ENCODE results near the gene LRRC32.
"Not testable (repeated sequence)": the region's sequence is repeated elsewhere in the genome, so short reads cannot be mapped to it uniquely, and the experiment has no call there.

The LRRC32 gene

DNA sequence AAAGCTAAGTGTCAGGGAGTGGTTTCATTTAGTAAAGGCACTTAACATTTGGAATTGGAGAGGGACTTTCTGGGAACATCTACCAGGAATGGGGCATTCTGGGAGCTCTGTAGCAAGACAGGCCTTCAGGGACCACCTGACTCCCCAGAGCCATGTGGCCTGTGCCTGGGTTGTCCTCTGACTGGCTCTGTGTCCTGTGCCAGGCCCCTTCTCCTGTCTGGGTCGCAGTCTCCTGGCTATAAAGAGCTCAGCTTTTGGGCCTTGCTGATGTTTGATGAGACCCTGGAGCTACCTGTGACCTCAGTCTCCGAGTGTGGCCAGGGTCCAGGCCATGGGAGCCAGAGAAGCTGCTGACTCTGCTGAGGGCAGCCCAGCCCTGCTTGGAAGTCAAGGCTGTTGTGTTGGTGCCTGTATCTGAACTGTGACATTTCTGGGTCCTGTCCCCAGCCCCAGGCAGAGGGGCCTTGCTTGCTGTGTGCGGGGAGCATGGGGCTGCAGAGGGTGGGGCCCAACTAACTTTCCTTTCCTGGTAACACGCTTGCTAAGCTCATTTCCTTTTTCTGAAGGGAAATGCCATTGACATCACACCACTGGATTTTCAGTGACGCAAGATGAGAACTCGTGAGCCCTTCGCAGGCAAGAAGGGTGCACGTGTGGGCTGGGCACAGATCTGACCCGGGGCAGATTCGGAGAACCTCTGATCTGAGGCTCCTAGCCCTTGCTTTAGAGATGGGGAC lies 41.3 kb downstream of the LRRC32 start:
- no peak for DNase-seq (ENCODE audit: low read depth, low spot score)

DNA sequence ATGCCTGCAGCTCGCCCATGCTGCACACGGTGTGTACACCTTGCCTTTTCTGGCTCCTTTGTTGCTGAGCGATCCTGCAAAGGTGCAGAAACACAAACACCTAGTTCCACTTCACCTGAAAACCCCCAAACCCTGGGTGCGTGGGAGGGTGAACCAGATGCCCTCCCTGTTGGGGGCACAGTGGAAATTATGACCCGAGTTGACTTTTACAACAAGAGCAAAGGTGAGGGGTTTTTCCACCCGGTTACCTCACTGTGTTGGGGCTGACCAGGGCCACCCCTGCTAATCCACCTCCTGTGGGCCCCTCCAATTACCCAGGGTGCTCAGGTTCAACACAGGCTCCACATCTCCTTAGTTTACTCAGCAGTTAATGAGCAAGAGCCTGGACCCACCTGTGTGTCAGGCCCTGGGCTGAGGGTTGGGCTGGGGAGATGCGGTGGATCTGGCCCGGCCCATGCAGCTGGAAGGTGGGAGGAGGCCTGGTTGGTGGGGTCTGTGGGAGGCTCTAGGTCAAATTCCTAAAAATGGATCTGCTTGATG lies 42.1 kb downstream of the LRRC32 start:
- DNase-seq (ENCODE audit: low read depth, low spot score): no peak

DNA sequence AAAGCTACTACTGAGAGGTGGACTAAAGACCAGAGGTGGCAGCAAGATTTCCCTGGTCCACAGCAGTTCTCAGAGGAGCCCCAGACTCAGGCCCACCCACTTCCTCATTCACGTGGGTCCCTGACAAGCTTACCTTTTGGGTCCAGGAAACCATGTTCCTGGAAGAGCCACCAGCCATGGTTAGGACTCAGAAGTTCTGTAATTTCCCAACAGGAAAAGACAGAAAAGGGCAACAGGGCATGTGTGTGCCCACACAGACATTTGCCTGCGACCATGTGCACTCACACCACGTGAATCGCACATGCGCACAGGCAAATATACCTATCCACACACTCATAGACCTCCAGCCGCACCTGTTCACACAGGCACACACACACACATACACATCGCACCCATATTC lies 42.9 kb downstream of the LRRC32 start:
- DNase-seq (ENCODE audit: low read depth, low spot score): no peak

DNA sequence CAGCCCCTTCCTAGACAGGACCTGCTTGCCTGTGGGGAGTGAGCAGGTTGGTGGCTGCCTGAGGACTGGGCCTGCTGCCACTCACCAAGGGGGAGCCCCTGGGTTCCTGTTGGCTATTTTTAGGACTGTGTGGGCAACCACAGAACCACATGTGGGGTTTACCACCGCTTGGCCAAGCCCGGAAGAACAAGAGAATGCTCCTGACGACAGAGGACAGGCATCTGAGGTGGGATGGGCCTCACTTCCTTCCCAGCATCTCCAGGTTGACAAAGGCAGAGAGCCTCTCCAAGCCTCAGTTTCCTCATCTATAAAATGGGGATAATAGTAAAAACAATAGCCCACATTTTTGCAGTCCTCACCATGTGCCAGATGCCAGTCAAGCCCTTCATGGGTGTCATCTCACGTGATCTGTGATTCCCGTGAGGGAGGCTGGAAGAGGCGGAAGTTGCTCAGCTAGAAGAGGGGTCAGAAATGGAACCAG lies 43.6 kb downstream of the LRRC32 start:
- DNase-seq (ENCODE audit: low read depth, low spot score): no peak

DNA sequence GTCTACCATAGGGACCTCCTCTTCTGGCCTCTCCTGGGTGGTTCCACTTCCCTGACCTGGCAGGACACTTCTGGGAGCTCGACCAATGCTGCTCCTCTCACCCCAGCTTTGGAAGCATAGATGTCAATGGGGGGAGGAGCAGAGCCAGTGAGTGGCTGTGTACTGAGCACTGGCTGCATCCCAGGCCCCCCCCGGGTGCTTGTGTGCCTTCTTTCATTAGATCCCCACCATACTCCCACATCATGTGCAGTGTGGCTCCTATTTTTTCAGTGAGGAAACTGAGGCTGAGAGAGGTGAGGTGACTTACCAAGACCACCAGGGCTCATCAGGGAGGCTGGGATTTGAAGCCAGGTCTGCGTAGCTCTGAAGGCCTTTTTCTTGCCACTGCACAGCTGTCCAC lies 44.3 kb downstream of the LRRC32 start:
- DNase-seq (ENCODE audit: low read depth, low spot score): no peak

DNA sequence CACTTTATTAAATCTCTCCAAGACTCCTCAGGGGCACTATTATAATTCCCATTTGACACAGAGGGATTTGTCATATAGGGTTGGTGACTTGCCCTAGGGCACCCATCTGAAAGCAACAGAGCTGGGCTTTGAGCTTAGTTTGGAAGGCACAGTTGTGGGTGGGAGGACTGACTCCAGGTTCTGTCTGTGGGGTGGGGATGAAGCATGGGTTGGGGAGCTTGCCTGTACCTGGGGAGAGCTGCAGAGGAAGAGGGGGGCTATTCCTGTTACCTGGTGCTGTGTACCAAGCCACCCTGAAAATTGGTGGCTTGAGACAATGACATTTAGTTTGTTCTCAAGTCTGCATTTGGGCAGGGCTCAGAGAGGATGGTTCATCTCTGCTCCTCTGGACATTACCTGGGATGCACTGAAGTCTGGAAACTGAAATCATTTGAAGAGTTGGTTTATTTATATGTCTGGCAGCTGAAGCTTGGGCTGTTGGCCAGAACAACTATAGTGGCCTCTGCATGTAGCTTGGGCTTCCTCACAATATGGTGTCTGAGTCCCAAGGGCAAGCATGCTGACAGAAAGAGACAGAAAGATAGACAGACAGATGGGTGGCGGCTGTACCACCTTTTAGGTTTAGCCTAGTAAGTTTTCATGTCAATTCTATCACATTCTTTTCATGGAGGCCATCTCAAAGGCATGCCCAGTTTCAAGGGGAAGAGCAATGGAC lies 44.9 kb downstream of the LRRC32 start:
- no peak for DNase-seq (ENCODE audit: low read depth, low spot score)

DNA sequence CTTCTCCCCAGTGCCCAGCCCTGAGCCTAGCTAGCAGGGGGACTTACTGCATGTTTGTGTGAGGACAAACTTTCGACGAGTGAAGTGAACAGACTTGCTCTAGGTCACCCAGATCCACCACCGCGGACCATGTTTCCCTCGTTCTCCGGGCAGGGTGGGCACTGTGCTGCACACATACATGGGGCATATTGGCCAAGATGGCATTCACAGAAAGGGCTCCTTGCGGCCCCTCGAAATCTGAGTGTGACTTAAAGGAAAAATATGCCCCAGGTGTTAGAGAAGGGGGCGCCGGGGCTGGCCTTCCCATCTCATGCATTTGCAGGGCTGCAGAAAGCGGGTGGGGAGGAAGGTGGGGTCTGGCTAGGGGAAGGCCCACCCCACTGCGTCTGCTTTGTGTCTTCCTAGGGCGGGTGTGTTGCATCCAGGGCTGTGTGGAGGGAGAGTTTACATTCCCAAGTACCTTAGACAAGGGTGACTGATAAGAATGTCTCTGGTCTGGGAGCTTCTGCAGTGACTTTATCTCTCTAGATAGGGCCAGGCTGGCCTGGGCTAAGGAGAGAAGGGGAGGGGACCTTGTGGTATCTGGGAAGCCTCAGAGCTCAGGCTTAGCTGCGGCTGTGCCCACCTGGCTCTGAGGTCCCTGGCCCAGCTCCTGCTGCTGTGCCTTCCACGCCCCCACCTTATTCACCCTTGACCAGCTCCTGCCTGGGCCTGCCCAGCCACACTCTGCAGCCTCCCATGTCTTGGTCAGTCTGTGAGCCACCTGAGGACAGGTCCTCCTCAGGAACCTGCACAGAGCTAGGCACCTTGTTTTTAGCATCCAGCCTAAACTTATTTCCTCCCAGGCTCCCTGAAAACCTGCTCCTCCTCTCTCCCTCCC lies 45.8 kb downstream of the LRRC32 start:
- DNase-seq (ENCODE audit: low read depth, low spot score): no peak

DNA sequence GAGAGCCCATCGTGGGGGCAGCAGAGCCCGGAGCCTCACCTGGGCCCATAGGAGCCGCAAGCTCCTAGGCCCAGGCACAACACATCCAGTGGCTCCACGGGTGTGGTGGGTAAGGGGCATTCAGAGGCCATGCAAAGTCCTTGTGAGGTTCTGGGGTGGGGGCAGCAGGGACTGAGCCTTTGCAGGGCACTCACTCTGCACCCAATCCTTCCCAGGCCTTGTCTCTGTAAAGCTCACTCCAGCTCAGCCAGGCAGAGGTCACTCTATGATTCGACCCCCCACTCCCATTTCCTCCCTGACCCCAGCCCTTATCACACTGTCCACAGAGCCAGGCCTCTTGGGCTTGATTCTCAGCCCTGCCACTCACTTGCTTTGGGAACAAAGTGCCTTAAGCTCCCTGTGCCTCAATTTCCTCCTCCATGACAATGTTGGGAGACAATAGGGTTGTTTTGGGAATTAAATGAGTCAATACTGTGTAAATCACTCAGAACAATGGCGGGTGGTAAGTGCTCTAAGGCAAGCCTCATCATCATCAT lies 46.6 kb downstream of the LRRC32 start:
- DNase-seq (ENCODE audit: low read depth, low spot score): no peak

DNA sequence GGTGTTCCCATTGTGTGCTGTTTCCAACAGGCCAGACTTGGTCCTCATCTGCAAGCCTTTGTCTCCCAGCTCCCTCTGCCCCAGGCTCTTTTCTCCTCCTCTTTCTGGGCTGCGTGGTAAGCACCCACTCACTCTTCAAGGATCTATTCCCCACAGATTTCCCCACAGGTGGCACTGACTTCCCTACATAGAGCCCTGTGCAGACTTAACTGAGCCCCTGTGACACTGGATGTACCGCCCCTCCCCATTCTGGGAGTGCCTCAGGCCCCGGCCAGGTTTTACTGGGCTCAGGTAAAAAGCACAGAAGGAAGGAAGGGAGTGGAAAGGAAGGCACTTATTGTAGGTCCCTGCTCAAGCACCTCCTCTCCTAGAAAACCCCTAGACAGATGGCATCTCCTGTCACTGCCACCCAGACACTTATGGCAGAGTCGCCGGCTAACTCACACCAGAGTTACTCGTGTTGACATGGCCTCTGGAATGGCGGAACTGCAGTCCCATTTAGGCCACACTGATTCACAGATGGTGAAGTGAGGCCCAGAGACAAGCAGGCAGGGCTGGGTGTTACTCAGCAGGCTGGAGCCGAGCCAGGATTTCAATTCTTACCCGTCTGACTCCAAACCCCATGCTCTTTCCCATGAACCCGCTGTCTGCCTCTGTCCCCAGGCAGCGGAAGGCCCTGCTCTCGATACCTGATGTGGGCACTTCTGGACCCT lies 47.2 kb downstream of the LRRC32 start:
- no peak for DNase-seq (ENCODE audit: low read depth, low spot score)

DNA sequence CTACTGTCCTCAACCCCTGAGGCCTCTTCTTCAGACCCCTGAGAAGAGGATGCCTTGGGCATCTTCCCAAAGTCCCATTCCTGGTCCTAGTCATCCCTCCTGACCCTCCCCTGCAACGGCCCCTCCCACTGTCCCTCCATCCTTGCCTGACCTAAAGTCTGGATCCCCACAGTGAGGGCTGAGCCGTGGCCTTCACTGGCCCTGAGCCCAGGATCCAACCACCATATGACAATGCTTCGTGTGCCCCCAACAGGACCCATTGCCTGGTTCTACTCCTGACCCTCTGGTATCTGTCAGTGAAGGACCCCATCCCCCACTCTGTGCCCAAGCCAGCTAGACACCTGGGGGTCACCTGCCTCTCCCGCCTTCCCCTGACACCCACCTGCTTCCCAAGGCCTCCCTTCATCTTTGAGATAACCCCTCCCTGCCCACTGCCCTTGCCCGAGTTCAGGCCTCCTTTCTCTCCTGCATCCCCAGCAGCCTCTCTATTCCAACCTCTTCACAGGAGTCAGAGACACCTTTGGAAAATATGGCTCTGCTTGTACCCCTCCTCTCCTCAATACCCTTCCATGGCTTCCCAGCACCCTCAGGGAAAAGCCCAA lies 48.0 kb downstream of the LRRC32 start:
- DNase-seq (ENCODE audit: low read depth, low spot score): no peak

DNA sequence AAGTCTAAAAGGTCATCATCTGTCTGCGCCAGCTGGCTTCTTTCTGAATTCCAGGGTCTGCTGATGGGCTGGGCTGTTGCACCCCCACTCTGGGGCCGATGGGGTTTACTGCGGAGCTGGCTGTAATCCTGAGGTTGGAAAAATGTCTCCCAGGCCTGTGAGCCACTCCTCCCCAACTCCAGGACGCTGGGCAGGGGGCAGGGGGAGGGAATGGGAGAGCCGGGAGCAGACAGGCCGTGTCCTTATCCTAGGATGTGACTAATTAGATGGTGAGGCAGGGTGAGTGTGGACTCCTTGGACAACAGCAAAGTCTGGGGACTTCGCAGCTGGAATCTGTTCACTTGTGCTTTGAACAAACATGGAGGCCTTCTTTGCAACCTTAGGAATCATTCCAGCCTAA lies 48.7 kb downstream of the LRRC32 start:
- DNase-seq (ENCODE audit: low read depth, low spot score): no peak

DNA sequence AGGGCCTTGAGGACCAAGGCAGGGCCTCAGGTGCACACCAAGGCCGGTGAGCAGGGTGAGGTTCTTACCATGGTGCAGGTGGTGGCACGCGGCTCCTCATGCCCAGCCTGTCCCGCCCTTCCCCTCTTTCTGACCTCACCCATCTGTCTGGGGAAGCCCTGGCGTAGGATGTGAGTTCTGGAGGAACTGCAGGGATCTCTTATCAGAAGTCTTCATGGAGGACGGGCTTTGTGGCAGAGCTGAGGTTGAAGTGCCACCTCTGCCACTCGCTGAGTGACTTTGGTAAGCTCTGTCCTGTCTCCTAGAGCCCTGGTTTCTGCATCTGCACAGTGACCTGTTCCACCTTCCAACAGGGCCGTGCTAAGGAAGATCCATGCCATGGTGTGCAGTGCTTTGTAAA lies 49.1 kb downstream of the LRRC32 start:
- no peak for DNase-seq (ENCODE audit: low read depth, low spot score)

DNA sequence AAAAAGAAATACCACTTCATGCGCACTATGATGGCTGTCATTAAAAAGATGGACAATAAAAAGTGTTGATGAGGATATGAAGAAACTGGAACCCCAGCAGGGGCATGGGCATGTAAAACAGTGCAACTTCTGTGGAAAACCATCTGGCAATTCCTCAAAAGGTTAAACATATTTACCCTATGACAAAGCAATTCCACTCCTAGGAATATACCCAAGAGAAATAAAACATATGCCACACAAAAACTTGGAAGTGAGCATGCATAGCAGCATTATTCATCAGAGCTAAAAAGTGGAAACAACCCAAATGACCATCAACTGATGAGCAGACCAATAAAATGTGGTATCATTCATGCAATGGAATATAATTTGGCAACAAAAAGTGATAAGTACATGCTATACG lies 50.1 kb downstream of the LRRC32 start:
- no peak for DNase-seq (ENCODE audit: low read depth, low spot score)

DNA sequence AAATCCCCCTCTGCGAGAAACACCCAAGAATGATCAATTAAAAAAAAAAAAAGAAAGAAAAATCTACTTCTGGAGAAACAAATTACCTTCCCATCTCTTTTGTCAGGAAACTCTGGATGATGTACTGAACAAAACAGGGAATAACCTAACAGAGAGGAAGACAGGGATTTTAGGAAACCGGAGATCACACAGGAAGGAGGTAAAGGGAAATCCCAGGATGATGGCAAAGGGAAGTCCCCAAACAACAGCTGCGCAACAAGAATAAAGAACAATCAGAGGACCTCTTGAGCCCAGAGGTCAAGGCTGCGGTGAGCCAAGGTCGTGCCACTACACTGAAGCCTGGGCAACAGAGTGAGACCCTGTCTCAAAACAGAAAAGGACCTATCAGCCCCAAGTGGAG lies 50.7 kb downstream of the LRRC32 start:
- DNase-seq (ENCODE audit: low read depth, low spot score): not testable (repeated sequence)

DNA sequence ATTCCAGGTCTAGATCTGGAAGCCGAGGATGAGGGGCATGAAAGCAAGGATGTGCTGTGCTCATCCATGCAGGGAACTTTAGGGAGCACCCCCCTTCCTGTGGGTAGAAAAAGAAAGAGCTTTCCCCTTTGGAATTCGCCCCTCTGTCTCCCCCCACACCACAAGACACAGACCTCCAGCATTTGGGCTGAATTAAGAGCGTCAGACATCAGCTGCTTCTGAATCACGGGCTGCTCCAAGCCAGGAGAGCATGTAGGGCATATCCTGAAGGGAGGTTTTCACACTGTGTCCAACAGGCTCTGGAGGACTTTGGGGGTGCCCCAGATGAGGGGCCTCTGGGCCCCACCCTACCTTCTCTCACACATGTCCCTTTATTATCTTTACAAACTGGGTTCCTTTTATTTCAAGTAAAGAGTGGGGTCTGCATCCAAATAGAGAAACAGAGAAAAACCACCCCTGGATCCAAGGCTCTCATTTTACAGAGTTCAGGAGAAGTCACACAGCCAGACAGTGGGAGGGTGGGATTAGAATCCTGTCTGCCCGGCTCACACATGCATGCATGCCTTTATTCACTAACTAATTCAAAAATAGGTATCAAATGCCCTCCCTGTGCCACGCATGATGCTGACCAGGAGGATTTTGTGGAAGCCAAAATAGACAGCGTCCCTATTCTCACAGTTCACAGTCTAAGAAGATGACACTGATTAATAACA lies 52.8 kb downstream of the LRRC32 start:
- DNase-seq (ENCODE audit: low read depth, low spot score): no peak

DNA sequence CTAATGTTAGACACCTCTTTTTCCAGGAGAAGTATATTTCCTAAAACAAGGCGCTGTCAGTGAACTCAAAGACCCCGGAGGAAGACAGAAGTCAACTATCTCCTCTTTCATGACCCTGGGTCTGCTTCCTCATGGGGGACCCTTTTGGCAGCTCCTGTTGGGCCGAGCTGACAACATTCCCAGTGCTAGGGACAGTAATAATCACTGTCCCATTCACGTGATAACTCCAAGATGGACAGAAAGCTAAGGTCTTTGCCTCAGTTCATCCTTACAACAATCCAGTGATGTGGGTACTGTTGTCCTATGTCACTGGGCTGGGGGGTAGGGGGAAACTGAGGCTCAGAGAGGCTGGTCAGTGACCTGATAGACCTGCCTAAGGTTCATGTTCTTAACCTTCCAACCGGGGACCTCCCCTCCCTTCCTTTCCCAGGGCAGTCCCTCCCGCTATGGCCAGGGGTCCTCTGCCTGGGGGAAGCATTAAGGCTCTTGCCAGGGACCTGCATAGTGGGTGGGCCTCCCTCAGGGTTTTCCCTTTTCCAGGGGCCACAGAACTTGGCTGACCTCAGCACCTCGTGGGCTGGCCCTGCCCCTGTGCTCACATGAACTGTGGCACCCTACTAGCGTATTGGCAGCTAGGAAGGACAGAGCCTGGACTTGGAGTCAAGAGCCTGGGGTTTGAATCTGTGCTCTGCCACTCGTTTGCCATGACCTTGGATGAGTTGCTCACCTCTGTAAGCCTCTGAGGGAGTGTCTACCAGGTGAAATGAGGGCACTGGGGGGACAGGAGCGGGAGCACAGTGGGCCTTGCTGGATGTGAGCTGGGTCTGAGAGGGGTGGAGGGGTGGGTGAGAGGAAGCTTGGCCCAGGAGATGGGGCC lies 53.6 kb downstream of the LRRC32 start:
- DNase-seq (ENCODE audit: low read depth, low spot score): no peak

DNA sequence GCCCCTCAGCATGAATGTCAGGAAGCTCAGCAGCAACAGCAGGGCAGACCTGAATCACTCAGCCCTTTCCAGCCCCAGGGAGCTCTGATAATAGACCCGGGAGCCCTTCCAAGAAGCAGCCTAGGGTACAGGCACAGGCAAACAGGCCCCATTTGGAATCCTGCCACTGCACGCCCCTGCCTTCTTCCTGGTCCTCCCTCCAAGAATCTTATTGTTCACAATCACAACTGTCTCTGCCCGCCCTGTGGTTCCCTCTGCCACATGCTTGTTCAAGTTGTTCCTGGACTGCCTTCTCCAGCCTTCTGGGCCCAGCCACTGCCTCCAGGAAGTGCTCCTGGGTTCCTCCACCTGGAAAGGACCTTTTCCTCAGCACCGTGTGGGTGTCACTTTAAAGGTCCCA lies 54.6 kb downstream of the LRRC32 start:
- DNase-seq (ENCODE audit: low read depth, low spot score): no peak

DNA sequence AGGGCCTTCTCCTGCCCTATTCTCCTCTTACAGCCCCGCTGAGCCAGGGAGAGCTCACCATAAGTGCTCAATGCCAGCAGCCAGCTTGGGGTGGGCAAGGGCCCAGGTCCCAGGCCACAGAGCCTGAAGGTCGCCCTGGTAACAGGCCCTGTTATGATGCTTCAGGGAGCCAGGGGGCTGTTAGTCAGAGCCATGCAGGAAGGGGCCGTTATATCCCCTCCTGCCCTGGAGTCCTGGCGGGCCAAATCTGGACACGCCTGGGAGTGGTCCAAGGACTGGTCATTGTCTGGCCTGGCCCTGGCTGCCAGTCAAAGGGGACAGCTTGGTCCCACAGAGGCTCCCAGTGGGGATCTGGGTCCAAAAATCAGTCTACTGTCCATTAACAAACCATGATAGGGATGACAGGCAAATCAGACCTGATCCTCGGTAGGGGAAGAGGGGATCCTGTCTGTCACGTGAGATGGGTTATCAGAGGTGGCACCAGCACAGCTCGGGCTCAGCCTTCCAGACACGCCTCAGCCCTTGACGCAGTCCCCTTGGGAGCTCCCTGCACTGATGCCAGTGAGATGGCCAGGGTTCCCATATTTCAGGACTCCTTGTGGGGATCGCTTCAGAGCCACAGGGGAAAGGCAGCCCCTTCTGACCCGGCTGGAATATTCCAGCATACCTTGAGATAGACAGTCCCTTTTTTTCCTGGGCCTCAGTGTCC lies 55.9 kb downstream of the LRRC32 start:
- DNase-seq (ENCODE audit: low read depth, low spot score): no peak
